Endothelial cell (in vitro differentiated cells): ENCODE measurements around the gene AGL. TPM values are rescaled to one million over a fixed set of nuclear protein-coding genes. Genes with fewer than 3 reads are reported as not detected.

Experiments used
- DNase-seq: peaks from one replicate; pipeline ENCODE4 v3.0.0; 2021; ENCODE audit warnings: low spot score
- H3K27ac Mint-ChIP-seq: one replicate; pipeline ENCODE4 v1.8.0; 2021; ENCODE audit warnings: mixed read lengths, inconsistent platforms; ENCODE audit not compliant: unreplicated experiment
- H3K27me3 Mint-ChIP-seq: one replicate; pipeline ENCODE4 v1.8.0; 2021; ENCODE audit warnings: mild to moderate bottlenecking, moderate library complexity, mixed read lengths, inconsistent platforms; ENCODE audit not compliant: unreplicated experiment
- H3K36me3 Mint-ChIP-seq: one replicate; pipeline ENCODE4 v1.8.0; 2021; ENCODE audit warnings: mild to moderate bottlenecking, low read depth, mixed read lengths, inconsistent platforms; ENCODE audit not compliant: unreplicated experiment
- H3K4me1 Mint-ChIP-seq: one replicate; pipeline ENCODE4 v1.8.0; 2021; ENCODE audit warnings: mild to moderate bottlenecking, mixed read lengths, inconsistent platforms; ENCODE audit not compliant: unreplicated experiment
- H3K4me3 Mint-ChIP-seq: one replicate; pipeline ENCODE4 v1.8.0; 2021; ENCODE audit warnings: mild to moderate bottlenecking, mixed read lengths, inconsistent platforms; ENCODE audit not compliant: unreplicated experiment
- H3K9me3 Mint-ChIP-seq: one replicate; pipeline ENCODE4 v1.8.0; 2021; ENCODE audit warnings: mixed read lengths, inconsistent platforms; ENCODE audit not compliant: unreplicated experiment
- total RNA-seq: library from RNA; stranded (reverse); fragmentation: NEBNext Ultra II Directional; extraction: Animal tissue kit (Norgen Biotek cat#: 25700); gene quantifications from one replicate; pipeline ENCODE4 v1.2.1, GENCODE V29; 2021; ENCODE audit not compliant: unreplicated experiment
- TF ChIP-seq, protein P1 (sequence below): fragments of 200-600 bp; sonication (generic); IDR thresholded peaks from one replicate; pipeline ENCODE4 v1.5.0; 2021; ENCODE audit warnings: antibody characterized with exemption; ENCODE audit not compliant: unreplicated experiment

AGL gene
- total RNA-seq, 1 donor from 2014 or later = 26.7 TPM

DNA sequence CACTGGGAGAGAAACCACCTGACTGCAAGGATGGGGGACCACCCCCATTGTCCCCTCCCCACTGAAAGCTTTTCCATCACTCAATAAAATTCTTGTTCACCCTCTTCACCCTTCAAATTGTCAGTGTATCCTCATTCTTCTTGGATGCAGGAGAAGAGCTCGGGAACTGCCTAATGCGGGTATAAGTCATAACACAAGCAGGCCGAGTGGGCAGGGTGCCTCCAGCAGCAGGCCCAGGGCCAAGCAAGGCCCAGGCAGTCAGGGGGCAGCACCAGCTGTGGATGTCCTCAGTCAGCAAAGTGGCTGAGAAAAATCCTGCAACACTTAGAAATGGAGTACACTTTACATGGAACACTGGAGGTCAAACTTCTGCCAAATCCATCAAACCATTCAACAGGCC is 85.9 kb downstream of the AGL start:
- Mint-ChIP-seq H3K4me1 (no peaks in the 10 kb centered on the region), H3K4me3 (no peak overlapping the region), H3K36me3 (no peaks in the 10 kb centered on the region), H3K27me3 (no peaks in the 10 kb centered on the region), H3K9me3 (no peaks in the 10 kb centered on the region), H3K27ac (no peak overlapping the region)
- TF ChIP-seq, protein P1, sequence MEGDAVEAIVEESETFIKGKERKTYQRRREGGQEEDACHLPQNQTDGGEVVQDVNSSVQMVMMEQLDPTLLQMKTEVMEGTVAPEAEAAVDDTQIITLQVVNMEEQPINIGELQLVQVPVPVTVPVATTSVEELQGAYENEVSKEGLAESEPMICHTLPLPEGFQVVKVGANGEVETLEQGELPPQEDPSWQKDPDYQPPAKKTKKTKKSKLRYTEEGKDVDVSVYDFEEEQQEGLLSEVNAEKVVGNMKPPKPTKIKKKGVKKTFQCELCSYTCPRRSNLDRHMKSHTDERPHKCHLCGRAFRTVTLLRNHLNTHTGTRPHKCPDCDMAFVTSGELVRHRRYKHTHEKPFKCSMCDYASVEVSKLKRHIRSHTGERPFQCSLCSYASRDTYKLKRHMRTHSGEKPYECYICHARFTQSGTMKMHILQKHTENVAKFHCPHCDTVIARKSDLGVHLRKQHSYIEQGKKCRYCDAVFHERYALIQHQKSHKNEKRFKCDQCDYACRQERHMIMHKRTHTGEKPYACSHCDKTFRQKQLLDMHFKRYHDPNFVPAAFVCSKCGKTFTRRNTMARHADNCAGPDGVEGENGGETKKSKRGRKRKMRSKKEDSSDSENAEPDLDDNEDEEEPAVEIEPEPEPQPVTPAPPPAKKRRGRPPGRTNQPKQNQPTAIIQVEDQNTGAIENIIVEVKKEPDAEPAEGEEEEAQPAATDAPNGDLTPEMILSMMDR = no peak
- no peak for DNase-seq

DNA sequence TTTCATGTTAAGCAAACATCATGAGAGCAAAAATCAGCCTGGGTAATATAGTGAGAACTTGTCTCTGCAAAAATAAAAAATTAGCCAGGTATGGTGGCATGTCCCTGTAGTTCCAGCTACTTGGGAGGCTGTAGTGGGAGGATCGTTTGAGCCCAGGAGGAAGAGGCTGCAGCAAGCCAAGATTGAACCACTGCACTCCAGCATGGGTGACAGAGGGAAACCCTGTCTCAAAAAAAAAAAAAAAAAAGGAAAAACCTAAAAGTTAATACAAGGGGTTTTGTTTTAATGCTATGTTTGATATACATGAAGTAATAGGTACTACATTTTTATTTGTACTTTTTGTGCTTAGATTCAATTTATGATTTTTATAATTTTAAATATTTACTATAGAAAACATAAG is 92.6 kb downstream of the AGL start:
- H3K4me3 Mint-ChIP-seq = no peak overlapping the region
- no peaks in the 10 kb centered on the region for H3K27me3 Mint-ChIP-seq
- TF ChIP-seq, protein P1 = no peak
- no peaks in the 10 kb centered on the region for H3K36me3 Mint-ChIP-seq
- H3K9me3 Mint-ChIP-seq = no peaks in the 10 kb centered on the region
- H3K27ac Mint-ChIP-seq = no peak overlapping the region
- DNase-seq = no peak
- peaks cover 7% of the 10 kb centered on the region for H3K4me1 Mint-ChIP-seq

DNA sequence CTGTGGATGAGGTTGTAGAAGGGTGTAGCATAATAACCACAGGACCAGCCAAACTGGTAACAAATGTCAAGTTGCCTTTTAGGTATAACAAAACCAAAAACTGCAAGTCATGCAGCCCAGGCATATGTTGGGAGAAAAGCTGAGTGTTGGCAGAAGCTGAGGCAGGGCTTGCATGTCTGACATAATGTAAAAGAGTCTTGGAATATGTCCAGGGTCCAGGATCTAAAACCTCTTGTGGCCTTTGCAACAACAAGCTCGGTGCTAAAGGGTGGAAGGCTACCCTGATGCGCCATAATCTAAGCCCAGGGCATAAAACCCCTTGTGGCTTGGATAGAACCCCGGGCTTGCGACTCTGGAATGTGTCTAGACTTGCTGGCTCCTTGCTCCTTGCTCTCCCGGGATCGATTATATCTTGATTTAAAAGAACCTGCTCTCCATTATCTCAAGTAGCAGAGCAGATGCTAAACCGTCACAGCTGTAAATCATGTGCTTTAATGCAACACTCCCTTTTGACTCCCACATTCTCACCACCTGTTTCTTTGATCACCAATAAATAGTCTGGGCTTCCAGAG is 93.1 kb downstream of the AGL start:
- DNase-seq = no peak
- Mint-ChIP-seq H3K9me3 (no peaks in the 10 kb centered on the region), H3K27ac (no peak overlapping the region), H3K4me1 (peaks cover 7% of the 10 kb centered on the region), H3K27me3 (no peaks in the 10 kb centered on the region), H3K36me3 (no peaks in the 10 kb centered on the region), H3K4me3 (no peak overlapping the region)
- TF ChIP-seq, protein P1 = no peak

DNA sequence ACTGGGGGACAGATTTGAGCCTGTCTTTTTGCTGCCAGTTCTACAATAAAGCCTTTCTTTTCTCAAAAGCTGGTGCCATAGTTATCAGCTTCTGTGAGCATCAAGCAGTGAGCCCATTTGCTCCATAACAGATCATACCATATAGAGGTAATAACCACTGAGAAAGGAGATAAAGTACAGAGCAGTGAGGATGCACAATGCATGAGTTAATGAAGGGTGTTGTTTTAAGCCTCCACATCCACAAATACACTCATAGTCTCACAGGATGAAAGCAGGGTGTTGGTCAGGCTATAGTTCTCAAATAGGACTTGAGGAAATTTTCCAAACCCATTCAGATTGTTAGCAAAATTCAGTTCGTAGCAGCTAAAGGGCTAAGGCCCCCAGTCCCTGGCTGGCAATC is 94.0 kb downstream of the AGL start:
- H3K4me3 Mint-ChIP-seq = no peak overlapping the region
- H3K27me3 Mint-ChIP-seq = no peaks in the 10 kb centered on the region
- H3K9me3 Mint-ChIP-seq = no peaks in the 10 kb centered on the region
- H3K27ac Mint-ChIP-seq = no peak overlapping the region
- DNase-seq = no peak
- H3K4me1 Mint-ChIP-seq = peaks cover 7% of the 10 kb centered on the region
- TF ChIP-seq, protein P1 = no peak
- no peaks in the 10 kb centered on the region for H3K36me3 Mint-ChIP-seq

DNA sequence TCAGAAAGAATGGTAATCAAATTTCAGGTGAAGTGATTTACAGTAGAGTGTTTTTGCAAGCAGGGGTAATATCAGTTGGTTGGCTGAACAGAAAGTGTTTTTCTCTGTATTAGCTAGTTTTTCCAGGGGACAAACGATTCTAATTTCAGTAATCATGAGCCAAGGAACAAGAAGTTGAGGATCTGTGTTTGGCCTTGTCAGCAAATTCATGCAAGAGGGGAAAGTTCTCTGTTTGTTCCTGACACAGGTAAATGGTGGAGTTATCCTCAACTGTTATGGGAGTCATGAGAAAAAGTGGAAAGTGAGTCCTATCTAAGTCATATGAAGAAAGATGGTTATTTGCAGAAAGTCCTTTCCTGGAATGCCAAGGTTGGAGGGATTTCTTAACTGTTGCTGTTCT is 95.0 kb downstream of the AGL start:
- Mint-ChIP-seq H3K27me3 (no peaks in the 10 kb centered on the region), H3K4me1 (peaks cover 7% of the 10 kb centered on the region), H3K27ac (no peak overlapping the region), H3K4me3 (no peak overlapping the region), H3K9me3 (no peaks in the 10 kb centered on the region), H3K36me3 (no peaks in the 10 kb centered on the region)
- TF ChIP-seq, protein P1 = no peak
- no peak for DNase-seq
